Spleen (tissue), 11 donors: ENCODE data around the gene RBM14. TPM values are rescaled to one million over a fixed set of nuclear protein-coding genes. Genes with fewer than 3 reads are reported as not detected.
A peak's percentile ranks its signal among the peaks of the same experiment; 100 is the strongest.

Experiments
- DNase-seq: peaks from one replicate; pipeline ENCODE4 v3.0.0-alpha.2; 2020
- H3K27ac ChIP-seq, 8 donors: fragments of 200-600 bp; sonication (generic) in 7 of 8; 1 replicate in 4 of 8; 2 replicates in 4 of 8; pipeline versions ENCODE4 v1.5.0 to v1.8.0; 2016 to 2021; ENCODE audit warnings: inconsistent platforms in 4 of 8, mild to moderate bottlenecking in 4 of 8, moderate library complexity in 1 of 8
- H3K27me3 ChIP-seq, 7 donors: fragments of 200-600 bp; sonication (generic) in 6 of 7; replicated peaks in 1 of 7; 1 replicate in 4 of 7; 2 replicates in 3 of 7; pipeline versions ENCODE4 v1.5.0 to v1.8.0; 2016 to 2021; ENCODE audit warnings: inconsistent platforms in 3 of 7, mild to moderate bottlenecking in 1 of 7
- H3K36me3 ChIP-seq, 6 donors: fragments of 200-600 bp; sonication (generic) in 5 of 6; 1 replicate in 4 of 6; 2 replicates in 2 of 6; pipeline versions ENCODE4 v1.5.0 to v1.8.0; 2016 to 2021; ENCODE audit warnings: inconsistent platforms in 2 of 6
- H3K4me1 ChIP-seq, 6 donors: fragments of 200-600 bp; sonication (generic) in 5 of 6; 1 replicate in 3 of 6; 2 replicates in 3 of 6; pipeline versions ENCODE4 v1.5.0 to v1.8.0; 2016 to 2021; ENCODE audit warnings: inconsistent platforms in 3 of 6
- H3K4me3 ChIP-seq, 8 donors: fragments of 200-600 bp; sonication (generic) in 7 of 8; 1 replicate in 4 of 8; 2 replicates in 4 of 8; pipeline versions ENCODE4 v1.5.0 to v1.8.0; 2016 to 2021; ENCODE audit warnings: inconsistent platforms in 4 of 8, mild to moderate bottlenecking in 4 of 8, moderate library complexity in 2 of 8
- H3K9me3 ChIP-seq, 8 donors: fragments of 200-600 bp; sonication (generic) in 7 of 8; 1 replicate in 4 of 8; 2 replicates in 4 of 8; pipeline versions ENCODE4 v1.5.0 to v1.8.0; 2016 to 2021; ENCODE audit warnings: inconsistent platforms in 4 of 8
- POLR2A ChIP-seq, 3 donors: fragments of 450-650 bp; IDR thresholded peaks; one replicate each; pipeline ENCODE4 v1.5.1; 2017; ENCODE audit warnings: antibody characterized with exemption in 3 of 3, mild to moderate bottlenecking in 1 of 3
- POLR2AphosphoS5 ChIP-seq, 3 donors: sonication (generic); formaldehyde crosslinking; IDR thresholded peaks; one replicate each; pipeline ENCODE4 v1.5.1; 2017; ENCODE audit warnings: antibody characterized with exemption in 3 of 3
- WGBS, 5 donors: extraction: QIAGEN DNeasy Blood & Tissue Kit in 3 of 5; methylation state at CpG; one replicate each; pipeline versions ENCODE4 v1.1.5 to v1.1.7; 2013 to 2018; 5-methylcytosine and 5-hydroxymethylcytosine counted together
- intact Hi-C: fragments of 100-400 bp; cut with DNase I; formaldehyde crosslinking; loops from one replicate; pipeline ENCODE4 v1.15.0; 2023; ENCODE audit warnings: low total_unique reads
- polyA plus RNA-seq, 3 donors: library from polyadenylated mRNA; stranded (reverse); fragments of 200-250 nt; gene quantifications; one replicate each; pipeline ENCODE4 v1.2.1, GENCODE V29; 2013
- total RNA-seq, 7 donors: library from RNA; depleted of rRNA in 3 of 7; stranded (reverse); fragments of >200 nt in 3 of 7; fragmentation: NEBNext Ultra II Directional in 4 of 7; extraction: Animal tissue kit (Norgen Biotek cat#: 25700) in 4 of 7; gene quantifications; one replicate each; pipeline versions ENCODE4 v1.1.0 to v1.2.1, GENCODE V29; 2016 to 2021
- TF ChIP-seq, protein P1 (sequence below), 11 experiments: fragments of 200-600 bp in 7 of 11; fragments of 450-650 bp in 4 of 11; sonication (generic) in 4 of 11; IDR thresholded peaks in 8 of 11; conservative IDR thresholded peaks in 3 of 11; 1 replicate in 7 of 11; 2 replicates in 4 of 11; pipeline versions ENCODE4 v1.4.0 to v1.8.0; 2016 to 2021; ENCODE audit warnings: antibody characterized with exemption in 11 of 11, inconsistent platforms in 4 of 11, mild to moderate bottlenecking in 1 of 11
- donor health status: healthy with polysubstance abuse.
- donor health status: DM: no; HTN: no; CAD: no; lungs with moderate emphysema.
- donor health status: DM: no; HTN: no; CAD: no.
- donor health status: Bipolar disorder and iron deficiency.
- donor health status: healthy.
- donor health status: DM: no; HTN: no; CAD: no.
- donor health status: DM: yes; HTN: yes; CAD: no.

RBM14 gene
- total and polyA plus RNA-seq, 10 donors, result 37.7 to 96.6 (median 73.5) TPM

DNA sequence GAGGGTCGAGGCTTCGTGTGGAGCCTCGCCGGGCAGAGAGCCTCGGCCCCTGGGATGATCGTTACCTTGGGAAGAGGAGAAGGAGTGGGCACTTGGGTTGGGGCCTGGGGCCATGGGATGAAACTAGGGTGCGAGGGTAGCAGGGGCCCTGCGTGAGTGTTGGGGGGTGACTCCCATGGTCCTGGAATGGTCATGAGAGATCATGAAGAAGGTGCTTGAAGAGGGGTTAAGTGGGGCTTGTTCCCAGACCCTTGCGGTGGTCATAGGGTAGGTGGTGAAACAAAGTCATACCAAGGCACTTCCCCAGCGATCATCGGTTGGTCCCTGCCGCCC lies 23.2 kb upstream of the RBM14 start:
- no peaks in the 10 kb centered on the region for H3K9me3 ChIP-seq
- TF ChIP-seq, protein P1, sequence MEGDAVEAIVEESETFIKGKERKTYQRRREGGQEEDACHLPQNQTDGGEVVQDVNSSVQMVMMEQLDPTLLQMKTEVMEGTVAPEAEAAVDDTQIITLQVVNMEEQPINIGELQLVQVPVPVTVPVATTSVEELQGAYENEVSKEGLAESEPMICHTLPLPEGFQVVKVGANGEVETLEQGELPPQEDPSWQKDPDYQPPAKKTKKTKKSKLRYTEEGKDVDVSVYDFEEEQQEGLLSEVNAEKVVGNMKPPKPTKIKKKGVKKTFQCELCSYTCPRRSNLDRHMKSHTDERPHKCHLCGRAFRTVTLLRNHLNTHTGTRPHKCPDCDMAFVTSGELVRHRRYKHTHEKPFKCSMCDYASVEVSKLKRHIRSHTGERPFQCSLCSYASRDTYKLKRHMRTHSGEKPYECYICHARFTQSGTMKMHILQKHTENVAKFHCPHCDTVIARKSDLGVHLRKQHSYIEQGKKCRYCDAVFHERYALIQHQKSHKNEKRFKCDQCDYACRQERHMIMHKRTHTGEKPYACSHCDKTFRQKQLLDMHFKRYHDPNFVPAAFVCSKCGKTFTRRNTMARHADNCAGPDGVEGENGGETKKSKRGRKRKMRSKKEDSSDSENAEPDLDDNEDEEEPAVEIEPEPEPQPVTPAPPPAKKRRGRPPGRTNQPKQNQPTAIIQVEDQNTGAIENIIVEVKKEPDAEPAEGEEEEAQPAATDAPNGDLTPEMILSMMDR (IDR thresholded peaks at IDR 0.05 in 8 of 11, conservative IDR thresholded peaks at IDR 0.05 in 3 of 11), result no peak
- no peak for TF ChIP-seq POLR2A (IDR thresholded peaks at IDR 0.05)
- no peak for TF ChIP-seq POLR2AphosphoS5 (IDR thresholded peaks at IDR 0.05)

DNA sequence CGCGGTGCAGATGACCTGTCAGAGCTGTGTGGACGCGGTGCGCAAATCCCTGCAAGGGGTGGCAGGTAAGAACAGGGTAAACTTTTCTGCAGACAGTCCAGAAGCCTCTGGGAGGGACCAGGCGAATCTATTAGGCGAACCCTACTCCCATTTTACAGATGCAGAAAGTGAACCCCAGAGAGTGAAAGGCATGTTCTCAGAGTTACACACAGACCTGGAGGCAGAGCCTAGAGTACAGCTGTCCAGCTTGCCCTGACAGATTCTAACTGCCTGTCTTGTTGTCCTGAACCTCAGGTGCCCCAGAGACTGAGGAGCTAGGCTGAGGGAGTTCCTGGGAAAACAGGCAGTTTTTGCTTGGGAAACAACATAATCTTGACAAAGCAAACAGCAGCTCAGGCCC lies 22.8 kb upstream of the RBM14 start:
- DNase-seq, result no peak
- Histone ChIP-seq H3K4me1 (peaks cover 18 to 49% (median 40%) of the 10 kb centered on the region in 6 donors), H3K9me3 (no peaks in the 10 kb centered on the region), H3K36me3 (no peaks in the 10 kb centered on the region), H3K27me3 (no peaks in the 10 kb centered on the region), H3K27ac (peak overlapping the region in 7 of 8 donors; percentile 79 to 92 (median 88)), H3K4me3 (peak overlapping the region in 7 of 8 donors; percentile 55 to 87 (median 60))
- intact Hi-C loops, result no loop called here
- WGBS, 5 donors, result 61 to 66% (median 63%) methylated on average over 7 of the region's 7 CpGs
- TF ChIP-seq, protein P1 (IDR thresholded peaks at IDR 0.05 in 8 of 11, conservative IDR thresholded peaks at IDR 0.05 in 3 of 11), result no peak
- no peak for TF ChIP-seq POLR2A (IDR thresholded peaks at IDR 0.05)
- TF ChIP-seq POLR2AphosphoS5 (IDR thresholded peaks at IDR 0.05), result no peak

More for the DNA sequence above, 23.2 kb upstream of the RBM14 start:
- peak overlapping the region; percentile 68 to 92 (median 88) for H3K27ac ChIP-seq
- no peaks in the 10 kb centered on the region for H3K36me3 ChIP-seq
- WGBS, 5 donors, result 5 to 8% (median 7%) methylated on average over 12 of the region's 12 CpGs
- intact Hi-C loops, result no loop called here
- peaks cover 18 to 47% (median 40%) of the 10 kb centered on the region in 6 donors for H3K4me1 ChIP-seq
- H3K4me3 ChIP-seq, result peak overlapping the region; percentile 55 to 87 (median 62)
- DNase-seq, result no peak
- no peaks in the 10 kb centered on the region for H3K27me3 ChIP-seq

GRCh38 chr11:66595245-66595904 lies 21.1 kb upstream of the RBM14 start:
- intact Hi-C loops, result no loop called here
- Histone ChIP-seq H3K9me3 (no peaks in the 10 kb centered on the region), H3K4me3 (peak overlapping the region in 1 of 8 donors; percentile 14), H3K27me3 (no peaks in the 10 kb centered on the region), H3K4me1 (peaks cover 22 to 61% (median 46%) of the 10 kb centered on the region in 6 donors), H3K36me3 (peaks cover 0 to 16% (median 6%) of the 10 kb centered on the region in 6 donors), H3K27ac (peak overlapping the region in 6 of 8 donors; percentile 5 to 81 (median 66))
- TF ChIP-seq POLR2A (IDR thresholded peaks at IDR 0.05) (no peak), POLR2AphosphoS5 (IDR thresholded peaks at IDR 0.05) (no peak)
- TF ChIP-seq, protein P1 (IDR thresholded peaks at IDR 0.05 in 8 of 11, conservative IDR thresholded peaks at IDR 0.05 in 3 of 11), result no peak
- 23 to 77% (median 25%) methylated on average over 5 of the region's 5 CpGs for WGBS, 5 donors
- DNase-seq, result no peak

- H3K4me3 ChIP-seq, result no peak overlapping the region
- intact Hi-C loops, result no loop called here
- peak overlapping the region in 1 of 8 donors; percentile 5 for H3K27ac ChIP-seq
- H3K9me3 ChIP-seq, result no peaks in the 10 kb centered on the region
- H3K27me3 ChIP-seq, result no peaks in the 10 kb centered on the region
- H3K36me3 ChIP-seq, result peaks cover 0 to 50% (median 14%) of the 10 kb centered on the region in 6 donors
- no peak for TF ChIP-seq POLR2A (IDR thresholded peaks at IDR 0.05)
- peak in 2 of 3 donors; percentile 62 to 69 for TF ChIP-seq POLR2AphosphoS5 (IDR thresholded peaks at IDR 0.05)
- TF ChIP-seq, protein P1 (IDR thresholded peaks at IDR 0.05 in 8 of 11, conservative IDR thresholded peaks at IDR 0.05 in 3 of 11), result no peak
- H3K4me1 ChIP-seq, result peaks cover 5 to 50% (median 39%) of the 10 kb centered on the region in 6 donors
- 80 to 92% (median 83%) methylated on average over 1 to 6 of the region's 6 CpGs for WGBS, 5 donors
- DNase-seq, result peak; percentile 81
These were observed 17.4 kb upstream of the RBM14 start for GRCh38 chr11:66598993-66599392.
